HG03558 (cell line): Measurements from ENCODE around the gene UTS2.

Experiments used
- ATAC-seq: cut with Tn5 transposase; IDR thresholded peaks from one replicate; pipeline ENCODE4 v1.9.1; 2021; ENCODE audit warnings: moderate number of reproducible peaks; ENCODE audit not compliant: unreplicated experiment; ENCODE audit errors: extremely low read depth

Gene UTS2

GRCh38 chr1:7821282-7821681 is 31.6 kb downstream of the UTS2 start:
- ATAC-seq = no peak

- no peak for ATAC-seq
Measured at GRCh38 chr1:7813677-7814373, 39.0 kb downstream of the UTS2 start.

GRCh38 chr1:7811476-7811875 is 41.4 kb downstream of the UTS2 start:
- ATAC-seq = no peak

GRCh38 chr1:7810395-7810794 is 42.5 kb downstream of the UTS2 start:
- no peak for ATAC-seq

GRCh38 chr1:7809742-7810141 is 43.1 kb downstream of the UTS2 start:
- ATAC-seq = no peak

GRCh38 chr1:7808253-7808844 is 44.5 kb downstream of the UTS2 start:
- no peak for ATAC-seq

- no peak for ATAC-seq
Measured at GRCh38 chr1:7805460-7805859, 47.4 kb downstream of the UTS2 start.
